Trophoblast cell (in vitro differentiated cells and primary cell): ENCODE results near the gene USP32.

Source experiments
- DNase-seq, 2 donors: peaks; one replicate each; pipeline ENCODE4 v3.0.0-alpha.2; 2016
- H2AFZ ChIP-seq: 2 replicates; pipeline ENCODE4 v1.6.1; 2013; ENCODE audit warnings: low read length, moderate library complexity, mild to moderate bottlenecking; ENCODE audit not compliant: insufficient read depth, poor library complexity
- H2AK5ac ChIP-seq: 2 replicates; pipeline ENCODE4 v1.6.1; 2013; ENCODE audit warnings: mild to moderate bottlenecking, low read length
- H2BK120ac ChIP-seq: 2 replicates; pipeline ENCODE4 v1.6.1; 2013; ENCODE audit warnings: low read length, mild to moderate bottlenecking, moderate library complexity; ENCODE audit not compliant: insufficient read depth, poor library complexity
- H2BK12ac ChIP-seq: 2 replicates; pipeline ENCODE4 v1.6.1; 2013; ENCODE audit warnings: mild to moderate bottlenecking, low read length, moderate library complexity
- H2BK5ac ChIP-seq: 2 replicates; pipeline ENCODE4 v1.6.1; 2013; ENCODE audit warnings: low read length, low read depth, moderate library complexity, mild to moderate bottlenecking; ENCODE audit not compliant: poor library complexity
- H3K14ac ChIP-seq: 2 replicates; pipeline ENCODE4 v1.6.1; 2013; ENCODE audit warnings: mild to moderate bottlenecking, low read length
- H3K18ac ChIP-seq: 2 replicates; pipeline ENCODE4 v1.6.1; 2013; ENCODE audit warnings: mild to moderate bottlenecking, low read length
- H3K23ac ChIP-seq: 2 replicates; pipeline ENCODE4 v1.6.1; 2013; ENCODE audit warnings: low read length
- H3K27ac ChIP-seq: 2 replicates; pipeline ENCODE4 v1.5.1; 2013; ENCODE audit warnings: low read depth, mild to moderate bottlenecking, inconsistent platforms, low read length, moderate library complexity
- H3K27me3 ChIP-seq: 2 replicates; pipeline ENCODE4 v1.6.1; 2013; ENCODE audit warnings: inconsistent platforms, mild to moderate bottlenecking, low read length, moderate library complexity; ENCODE audit not compliant: insufficient read depth
- H3K36me3 ChIP-seq, 2 experiments: 1 replicate in 1 of 2; 2 replicates in 1 of 2; pipeline ENCODE4 v1.6.1; 2013; ENCODE audit warnings: low read length in 2 of 2, mild to moderate bottlenecking in 2 of 2, moderate library complexity in 1 of 2; ENCODE audit not compliant: insufficient read depth in 2 of 2, control insufficient read depth in 1 of 2
- H3K4ac ChIP-seq: 2 replicates; pipeline ENCODE4 v1.6.1; 2013; ENCODE audit warnings: low read depth, mild to moderate bottlenecking, low read length, moderate library complexity
- H3K4me1 ChIP-seq, 2 experiments: 1 replicate in 1 of 2; 2 replicates in 1 of 2; pipeline ENCODE4 v1.6.1; 2013; ENCODE audit warnings: low read length in 2 of 2, mild to moderate bottlenecking in 2 of 2, moderate library complexity in 1 of 2; ENCODE audit not compliant: insufficient read depth in 2 of 2, control insufficient read depth in 1 of 2
- H3K4me2 ChIP-seq: 2 replicates; pipeline ENCODE4 v1.6.1; 2013; ENCODE audit warnings: inconsistent platforms, mild to moderate bottlenecking, low read length, moderate library complexity
- H3K4me3 ChIP-seq: 2 replicates; pipeline ENCODE4 v1.5.1; 2013; ENCODE audit warnings: mild to moderate bottlenecking, low read depth, low read length, inconsistent platforms
- H3K79me1 ChIP-seq: one replicate; pipeline ENCODE4 v1.6.1; 2013; ENCODE audit warnings: low read length
- H3K79me2 ChIP-seq: 2 replicates; pipeline ENCODE4 v1.6.1; 2013; ENCODE audit warnings: low read length, mild to moderate bottlenecking; ENCODE audit not compliant: control insufficient read depth, insufficient read depth, poor library complexity
- H3K9ac ChIP-seq: 2 replicates; pipeline ENCODE4 v1.6.1; 2013; ENCODE audit warnings: mild to moderate bottlenecking, low read length
- H3K9me3 ChIP-seq: 2 replicates; pipeline ENCODE4 v1.6.1; 2013; ENCODE audit warnings: low read depth, mild to moderate bottlenecking, control low read depth, inconsistent platforms, low read length; ENCODE audit not compliant: insufficient read depth
- H4K12ac ChIP-seq: 2 replicates; pipeline ENCODE4 v1.6.1; 2013; ENCODE audit warnings: low read depth, mild to moderate bottlenecking, low read length, moderate library complexity
- H4K8ac ChIP-seq: 2 replicates; pipeline ENCODE4 v1.6.1; 2013; ENCODE audit warnings: low read depth, mild to moderate bottlenecking, low read length, moderate library complexity
- H4K91ac ChIP-seq: one replicate; pipeline ENCODE4 v1.6.1; 2013; ENCODE audit warnings: low read depth, mild to moderate bottlenecking, low read length, moderate library complexity
- WGBS: extraction: QIAGEN DNeasy Blood & Tissue Kit; methylation state at CpG from one replicate; pipeline ENCODE4 v1.1.7; 2013; ENCODE audit warnings: missing lambda C conversion rate; ENCODE audit not compliant: insufficient read length, insufficient coverage; ENCODE audit errors: extremely low coverage; 5-methylcytosine and 5-hydroxymethylcytosine counted together

USP32 gene

DNA sequence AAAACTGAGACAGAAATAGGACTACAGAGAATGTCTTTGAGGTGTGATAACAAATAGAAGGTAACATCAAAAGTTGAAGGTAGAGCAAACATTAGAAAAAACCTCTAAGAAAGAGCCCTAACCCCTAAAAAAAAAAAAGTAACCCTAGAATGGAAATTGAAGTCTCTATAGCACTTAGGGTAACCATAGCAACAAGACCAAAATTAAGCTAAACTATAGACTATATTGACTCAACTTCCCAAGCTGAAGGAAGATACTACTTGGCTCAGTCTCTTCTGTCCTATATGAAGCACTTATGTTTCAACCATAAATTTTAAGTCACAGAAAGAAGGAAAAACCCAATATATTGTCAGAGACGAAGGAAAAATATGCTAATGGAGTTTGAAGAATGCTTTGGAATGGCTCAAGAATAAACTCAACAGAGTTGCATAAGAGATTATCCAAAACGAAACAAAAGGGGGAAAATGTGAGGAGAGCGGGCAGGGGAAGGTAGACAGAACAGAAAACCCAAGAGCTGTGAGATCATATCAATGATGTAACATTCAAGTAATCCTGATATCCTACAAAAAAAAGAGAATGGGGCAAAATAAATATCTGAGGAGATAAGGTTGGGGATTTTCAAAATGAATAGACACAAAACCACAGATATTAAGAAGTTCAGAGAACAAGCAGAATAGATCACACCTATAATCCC lies 88.4 kb downstream of the USP32 start:
- H3K79me2 ChIP-seq = no peaks in the 10 kb centered on the region
- no peak overlapping the region for H3K9ac ChIP-seq
- H3K4me2 ChIP-seq = no peak overlapping the region
- no peak overlapping the region for H4K91ac ChIP-seq
- H2BK12ac ChIP-seq = no peak overlapping the region
- no peak overlapping the region for H2AK5ac ChIP-seq
- H3K4me1 ChIP-seq = no peaks in the 10 kb centered on the region
- no peak overlapping the region for H3K4me3 ChIP-seq
- H2BK120ac ChIP-seq = no peak overlapping the region
- H3K18ac ChIP-seq = no peak overlapping the region
- H3K14ac ChIP-seq = no peak overlapping the region
- H3K4ac ChIP-seq = no peak overlapping the region
- H3K23ac ChIP-seq = no peak overlapping the region
- no peak overlapping the region for H3K27ac ChIP-seq
- H3K27me3 ChIP-seq = no peaks in the 10 kb centered on the region
- H4K12ac ChIP-seq = no peak overlapping the region
- no peak overlapping the region for H4K8ac ChIP-seq
- H2AFZ ChIP-seq = no peak overlapping the region
- H3K36me3 ChIP-seq = no peaks in the 10 kb centered on the region
- no peaks in the 10 kb centered on the region for H3K9me3 ChIP-seq
- H2BK5ac ChIP-seq = no peak overlapping the region
- WGBS = no CpG with 5 or more reads among the region's 3 CpGs
- H3K79me1 ChIP-seq = no peaks in the 10 kb centered on the region
- DNase-seq = no peak

DNA sequence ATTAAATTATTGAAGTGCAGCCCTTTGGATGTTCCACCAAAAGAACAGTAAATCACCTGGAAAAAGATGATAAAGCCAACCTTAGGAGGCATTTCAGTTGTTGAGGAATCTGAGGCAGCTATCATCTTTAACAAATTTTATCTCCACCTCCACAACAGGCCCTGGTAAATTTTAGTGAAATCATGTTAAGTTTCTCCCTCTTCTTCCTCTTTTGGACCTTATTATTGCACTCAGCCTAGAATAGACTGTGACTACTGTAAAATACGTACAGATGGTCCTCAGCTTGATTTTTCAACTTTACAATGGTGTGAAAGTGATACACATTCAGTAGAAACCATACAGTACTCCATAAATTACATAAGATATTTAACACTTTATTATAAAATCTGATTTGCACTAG lies 90.3 kb downstream of the USP32 start:
- H2AK5ac ChIP-seq = no peak overlapping the region
- H3K18ac ChIP-seq = no peak overlapping the region
- H3K79me1 ChIP-seq = no peaks in the 10 kb centered on the region
- no peaks in the 10 kb centered on the region for H3K9me3 ChIP-seq
- no peak overlapping the region for H2BK5ac ChIP-seq
- no peaks in the 10 kb centered on the region for H3K79me2 ChIP-seq
- H4K91ac ChIP-seq = no peak overlapping the region
- no peak overlapping the region for H3K9ac ChIP-seq
- H3K27me3 ChIP-seq = no peaks in the 10 kb centered on the region
- no peak overlapping the region for H3K4me3 ChIP-seq
- no peak overlapping the region for H4K12ac ChIP-seq
- H3K4me2 ChIP-seq = no peak overlapping the region
- no peak overlapping the region for H3K14ac ChIP-seq
- H3K23ac ChIP-seq = no peak overlapping the region
- no peaks in the 10 kb centered on the region for H3K4me1 ChIP-seq
- WGBS = no CpG with 5 or more reads among the region's 1 CpG
- H3K27ac ChIP-seq = no peak overlapping the region
- H2AFZ ChIP-seq = no peak overlapping the region
- H4K8ac ChIP-seq = no peak overlapping the region
- no peaks in the 10 kb centered on the region for H3K36me3 ChIP-seq
- H3K4ac ChIP-seq = no peak overlapping the region
- DNase-seq = no peak
- no peak overlapping the region for H2BK120ac ChIP-seq
- no peak overlapping the region for H2BK12ac ChIP-seq

DNA sequence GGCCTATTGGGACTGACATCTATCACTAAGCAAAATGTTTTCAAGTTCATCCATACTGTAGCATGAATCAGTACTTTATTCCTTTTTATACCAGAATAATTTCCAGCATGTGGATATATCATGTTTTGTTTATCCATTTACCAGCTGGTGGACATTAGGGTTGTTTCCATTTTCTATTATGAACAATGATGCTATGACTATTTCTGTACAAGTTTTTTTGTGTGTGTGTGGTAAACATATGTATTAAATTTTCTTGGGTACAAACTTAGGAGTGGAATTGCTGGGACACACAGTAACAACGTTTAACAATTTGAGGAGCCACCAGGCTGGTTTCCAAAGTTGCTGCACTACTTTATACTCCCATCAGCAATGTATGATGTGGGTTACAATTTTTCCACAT lies 91.0 kb downstream of the USP32 start:
- Histone ChIP-seq H2BK12ac (no peak overlapping the region), H2BK5ac (no peak overlapping the region), H4K12ac (no peak overlapping the region), H3K36me3 (no peaks in the 10 kb centered on the region), H3K79me1 (no peaks in the 10 kb centered on the region), H3K14ac (no peak overlapping the region), H3K9me3 (no peaks in the 10 kb centered on the region), H3K4me3 (no peak overlapping the region), H3K18ac (no peak overlapping the region), H4K8ac (no peak overlapping the region), H3K27me3 (no peaks in the 10 kb centered on the region), H3K79me2 (no peaks in the 10 kb centered on the region), H2BK120ac (no peak overlapping the region), H3K23ac (no peak overlapping the region), H3K9ac (no peak overlapping the region), H3K4me2 (no peak overlapping the region), H4K91ac (no peak overlapping the region), H2AK5ac (no peak overlapping the region), H3K4me1 (no peaks in the 10 kb centered on the region), H3K4ac (no peak overlapping the region), H2AFZ (no peak overlapping the region), H3K27ac (no peak overlapping the region)
- WGBS = no CpG with 5 or more reads among the region's 1 CpG
- no peak for DNase-seq

- H3K4me2 ChIP-seq = no peak overlapping the region
- no peak overlapping the region for H2AFZ ChIP-seq
- H3K27ac ChIP-seq = no peak overlapping the region
- no peaks in the 10 kb centered on the region for H3K27me3 ChIP-seq
- H2AK5ac ChIP-seq = no peak overlapping the region
- H3K14ac ChIP-seq = no peak overlapping the region
- no peak overlapping the region for H4K8ac ChIP-seq
- H2BK5ac ChIP-seq = no peak overlapping the region
- no peak overlapping the region for H4K12ac ChIP-seq
- H2BK120ac ChIP-seq = no peak overlapping the region
- no peaks in the 10 kb centered on the region for H3K36me3 ChIP-seq
- no peak overlapping the region for H3K9ac ChIP-seq
- no peak overlapping the region for H3K4me3 ChIP-seq
- no peak overlapping the region for H3K23ac ChIP-seq
- DNase-seq = no peak
- H3K18ac ChIP-seq = no peak overlapping the region
- no peak overlapping the region for H4K91ac ChIP-seq
- no peaks in the 10 kb centered on the region for H3K79me1 ChIP-seq
- no peak overlapping the region for H2BK12ac ChIP-seq
- WGBS = no CpG with 5 or more reads among the region's 2 CpGs
- H3K9me3 ChIP-seq = no peaks in the 10 kb centered on the region
- H3K4ac ChIP-seq = no peak overlapping the region
- H3K4me1 ChIP-seq = no peaks in the 10 kb centered on the region
- H3K79me2 ChIP-seq = no peaks in the 10 kb centered on the region
These were observed 91.9 kb downstream of the USP32 start for GRCh38 chr17:60300011-60300410.
